H9 (cell line): ENCODE results near the gene IRX4. TPM values are rescaled to one million over a fixed set of nuclear protein-coding genes. Genes with fewer than 3 reads are reported as not detected.
A peak's percentile ranks its signal among the peaks of the same experiment; 100 is the strongest.

Source experiments
- DNase-seq: peaks from one replicate; pipeline ENCODE4 v3.0.0-alpha.2; 2017
- H2AFZ ChIP-seq: one replicate; pipeline ENCODE4 v1.6.1; 2013; ENCODE audit warnings: mild to moderate bottlenecking, low read length, control low read depth, moderate library complexity
- H2AK5ac ChIP-seq: 2 replicates; pipeline ENCODE4 v1.6.1; 2013; ENCODE audit warnings: low read length, control low read depth, mixed read lengths; ENCODE audit not compliant: insufficient read length
- H2BK120ac ChIP-seq: one replicate; pipeline ENCODE4 v1.6.1; 2013; ENCODE audit warnings: low read depth, mild to moderate bottlenecking, low read length, control low read depth, inconsistent platforms; ENCODE audit not compliant: poor library complexity, severe bottlenecking
- H2BK12ac ChIP-seq: 2 replicates; pipeline ENCODE4 v1.6.1; 2013; ENCODE audit warnings: low read length, control low read depth, mixed read lengths, low read depth; ENCODE audit not compliant: insufficient read length
- H2BK15ac ChIP-seq: 2 replicates; pipeline ENCODE4 v1.6.1; 2013; ENCODE audit warnings: low read depth, low read length, control low read depth
- H2BK20ac ChIP-seq: one replicate; pipeline ENCODE4 v1.6.1; 2013; ENCODE audit warnings: low read depth, mild to moderate bottlenecking, low read length, control low read depth, inconsistent platforms; ENCODE audit not compliant: poor library complexity, severe bottlenecking
- H2BK5ac ChIP-seq: 2 replicates; pipeline ENCODE4 v1.6.1; 2013; ENCODE audit warnings: low read length, control low read depth, mixed read lengths; ENCODE audit not compliant: insufficient read length
- H3K14ac ChIP-seq: 2 replicates; pipeline ENCODE4 v1.6.1; 2013; ENCODE audit warnings: low read length, control low read depth; ENCODE audit not compliant: insufficient read depth
- H3K18ac ChIP-seq: 2 replicates; pipeline ENCODE4 v1.6.1; 2013; ENCODE audit warnings: low read depth, mild to moderate bottlenecking, mixed read lengths, low read length, control low read depth; ENCODE audit not compliant: insufficient read length
- H3K23ac ChIP-seq: 2 replicates; pipeline ENCODE4 v1.6.1; 2013; ENCODE audit warnings: low read length, control low read depth, mixed read lengths, low read depth; ENCODE audit not compliant: insufficient read length
- H3K23me2 ChIP-seq: 2 replicates; pipeline ENCODE4 v1.6.1; 2013; ENCODE audit warnings: low read depth, mild to moderate bottlenecking, mixed read lengths, low read length, control low read depth; ENCODE audit not compliant: insufficient read length, poor library complexity, severe bottlenecking
- H3K27ac ChIP-seq: 2 replicates; pipeline ENCODE4 v1.5.1; 2013; ENCODE audit warnings: low read length, control low read depth, mixed read lengths, low read depth; ENCODE audit not compliant: insufficient read length
- H3K27me3 ChIP-seq: 2 replicates; pipeline ENCODE4 v1.6.1; 2013; ENCODE audit warnings: low read length, control low read depth, inconsistent platforms; ENCODE audit not compliant: insufficient read depth
- H3K4ac ChIP-seq: 2 replicates; pipeline ENCODE4 v1.6.1; 2013; ENCODE audit warnings: low read depth, mild to moderate bottlenecking, control low read depth, inconsistent platforms, low read length, moderate library complexity
- H3K4me1 ChIP-seq: 2 replicates; pipeline ENCODE4 v1.6.1; 2013; ENCODE audit warnings: low read length, control low read depth, inconsistent platforms; ENCODE audit not compliant: insufficient read depth
- H3K4me2 ChIP-seq: 2 replicates; pipeline ENCODE4 v1.6.1; 2013; ENCODE audit warnings: low read length, control low read depth, mixed read lengths; ENCODE audit not compliant: insufficient read length, insufficient read depth
- H3K56ac ChIP-seq: 2 replicates; pipeline ENCODE4 v1.6.1; 2013; ENCODE audit warnings: low read depth, mild to moderate bottlenecking, mixed read lengths, low read length, control low read depth; ENCODE audit not compliant: insufficient read length
- H3K79me1 ChIP-seq: 2 replicates; pipeline ENCODE4 v1.6.1; 2013; ENCODE audit warnings: low read depth, mild to moderate bottlenecking, moderate library complexity, low read length, control low read depth, inconsistent platforms; ENCODE audit not compliant: insufficient read depth, poor library complexity, severe bottlenecking
- H3K79me2 ChIP-seq: 2 replicates; pipeline ENCODE4 v1.6.1; 2013; ENCODE audit warnings: low read length, control low read depth, inconsistent platforms; ENCODE audit not compliant: insufficient read depth
- H3K9ac ChIP-seq: 2 replicates; pipeline ENCODE4 v1.6.1; 2013; ENCODE audit warnings: low read length, control low read depth, mixed read lengths; ENCODE audit not compliant: insufficient read length; ENCODE audit errors: extremely low read depth
- H3K9me3 ChIP-seq: one replicate; pipeline ENCODE4 v1.6.1; 2013; ENCODE audit warnings: low read depth, low read length, inconsistent platforms; ENCODE audit not compliant: control insufficient read depth
- H3T11ph ChIP-seq: one replicate; pipeline ENCODE4 v1.6.1; 2013; ENCODE audit warnings: mild to moderate bottlenecking, low read length, control low read depth, inconsistent platforms
- H4K20me1 ChIP-seq: one replicate; pipeline ENCODE4 v1.6.1; 2013; ENCODE audit not compliant: control insufficient read depth, insufficient read length, insufficient read depth
- H4K5ac ChIP-seq: 2 replicates; pipeline ENCODE4 v1.6.1; 2013; ENCODE audit warnings: low read depth, mild to moderate bottlenecking, mixed read lengths, low read length, control low read depth; ENCODE audit not compliant: insufficient read length
- H4K8ac ChIP-seq: replicated peaks from 2 replicates; pipeline ENCODE4 v1.6.1; 2013; ENCODE audit warnings: low read length, control low read depth, mixed read lengths, low read depth; ENCODE audit not compliant: insufficient read length
- H4K91ac ChIP-seq: 2 replicates; pipeline ENCODE4 v1.6.1; 2013; ENCODE audit warnings: low read depth, mild to moderate bottlenecking, moderate library complexity, mixed read lengths, low read length, control low read depth; ENCODE audit not compliant: insufficient read length
- H3K27ac Mint-ChIP-seq, 3 experiments: 2 replicates in 2 of 3; 3 replicates in 1 of 3; pipeline ENCODE4 v1.8.0; 2020 to 2021; ENCODE audit warnings: mixed read lengths in 3 of 3, mild to moderate bottlenecking in 1 of 3, moderate library complexity in 1 of 3
- H3K27me3 Mint-ChIP-seq: 2 replicates; pipeline ENCODE4 v1.8.0; 2021; ENCODE audit warnings: low read depth, mild to moderate bottlenecking, moderate library complexity, mixed read lengths
- H3K36me3 Mint-ChIP-seq, 3 experiments: 2 replicates in 2 of 3; 3 replicates in 1 of 3; pipeline ENCODE4 v1.8.0; 2020 to 2021; ENCODE audit warnings: low read depth in 3 of 3, mixed read lengths in 3 of 3; ENCODE audit not compliant: insufficient read depth in 1 of 3
- H3K4me1 Mint-ChIP-seq, 2 experiments: 2 replicates each; pipeline ENCODE4 v1.8.0; 2020; ENCODE audit warnings: mixed read lengths in 2 of 2
- H3K4me3 Mint-ChIP-seq, 2 experiments: 2 replicates in 1 of 2; 3 replicates in 1 of 2; pipeline ENCODE4 v1.8.0; 2020 to 2021; ENCODE audit warnings: mild to moderate bottlenecking in 2 of 2, mixed read lengths in 2 of 2, moderate library complexity in 1 of 2
- H3K9me3 Mint-ChIP-seq, 2 experiments: 2 replicates in 1 of 2; 3 replicates in 1 of 2; pipeline ENCODE4 v1.8.0; 2020; ENCODE audit warnings: mild to moderate bottlenecking in 2 of 2, mixed read lengths in 2 of 2, moderate library complexity in 1 of 2
- CTCF ChIP-seq: fragments of 200-600 bp; sonication (generic); conservative IDR thresholded peaks from 3 replicates; pipeline ENCODE4 v1.8.0; 2021; ENCODE audit warnings: antibody characterized with exemption, mild to moderate bottlenecking
- WGBS: extraction: QIAGEN DNeasy Blood & Tissue Kit; methylation state at CpG from one replicate; pipeline ENCODE4 v1.1.7; 2013; ENCODE audit warnings: missing lambda C conversion rate, low lambda C conversion rate, mixed read lengths; ENCODE audit not compliant: insufficient read length; ENCODE audit errors: extremely low coverage; 5-methylcytosine and 5-hydroxymethylcytosine counted together
- total RNA-seq: library from RNA; stranded (reverse); gene quantifications from 2 replicates; pipeline ENCODE4 v1.2.1, GENCODE V29; 2021

The IRX4 gene
- total RNA-seq, 1 experiment from 2014 or later: 3.2 TPM

GRCh38 chr5:1930501-1930879 lies 47.8 kb upstream of the IRX4 start:
- Mint-ChIP-seq H3K9me3 (no peaks in the 10 kb centered on the region), H3K4me3 (peak overlapping the region; percentile 36 to 51; a peak in 3 of 5 replicates), H3K4me1 (peaks cover 6 to 8% of the 10 kb centered on the region in 2 experiments; a peak in 3 of 4 replicates), H3K36me3 (peaks cover 0 to 1% (median 0%) of the 10 kb centered on the region in 3 experiments; a peak in 1 of 7 replicates), H3K27ac (no peak overlapping the region), H3K27me3 (peaks cover 24% of the 10 kb centered on the region)
- Histone ChIP-seq H4K20me1 (peaks cover 4% of the 10 kb centered on the region), H3K56ac (no peak overlapping the region), H3K4me2 (peak overlapping the region; percentile 61), H3K9ac (no peak overlapping the region), H2BK15ac (no peak overlapping the region), H2BK12ac (no peak overlapping the region), H2BK120ac (no peak overlapping the region), H4K8ac (no peak overlapping the region), H2BK20ac (no peak overlapping the region), H3K4ac (no peak overlapping the region), H2AFZ (no peak overlapping the region), H3K4me1 (no peaks in the 10 kb centered on the region; the same call in 1 of the 2 replicates), H2AK5ac (no peak overlapping the region), H3K14ac (no peak overlapping the region), H3K18ac (no peak overlapping the region), H4K5ac (no peak overlapping the region), H3K79me1 (no peaks in the 10 kb centered on the region), H3K79me2 (no peaks in the 10 kb centered on the region), H3K27ac (no peak overlapping the region), H3K9me3 (no peaks in the 10 kb centered on the region), H2BK5ac (no peak overlapping the region), H3K23me2 (peaks cover 6% of the 10 kb centered on the region), H3T11ph (no peak overlapping the region), H3K27me3 (no peaks in the 10 kb centered on the region; the same call in 1 of the 2 replicates), H4K91ac (no peak overlapping the region), H3K23ac (no peak overlapping the region)
- no peak for DNase-seq
- no peak for TF ChIP-seq CTCF
- WGBS: no CpG with 5 or more reads among the region's 27 CpGs
